CD4-positive, alpha-beta T cell treated with Interleukin-1 beta for 1 hour (primary cell): ENCODE measurements around the gene PPTC7.
"Not testable (repeated sequence)": the region's sequence is repeated elsewhere in the genome, so short reads cannot be mapped to it uniquely, and the experiment has no call there.

Experiments used
- DNase-seq, 2 donors: peaks; one replicate each; pipeline ENCODE4 v3.0.0-alpha.2; 2020 to 2022

PPTC7 gene

GRCh38 chr12:110532644-110533043, 50.5 kb downstream of the PPTC7 start:
- DNase-seq = no peak

GRCh38 chr12:110531741-110532333, 51.3 kb downstream of the PPTC7 start:
- DNase-seq = no peak

- no peak for DNase-seq
Measured at GRCh38 chr12:110530511-110530910, 52.6 kb downstream of the PPTC7 start.

GRCh38 chr12:110528277-110528839, 54.8 kb downstream of the PPTC7 start:
- DNase-seq = no peak

- not testable (repeated sequence) for DNase-seq
Measured at GRCh38 chr12:110520876-110521712, 62.0 kb downstream of the PPTC7 start.

- DNase-seq = not testable (repeated sequence)
Measured at GRCh38 chr12:110518014-110518413, 65.1 kb downstream of the PPTC7 start.

GRCh38 chr12:110516995-110517394, 66.1 kb downstream of the PPTC7 start:
- no peak for DNase-seq

- DNase-seq = no peak
Measured at GRCh38 chr12:110514363-110514762, 68.8 kb downstream of the PPTC7 start.

GRCh38 chr12:110513842-110514241, 69.3 kb downstream of the PPTC7 start:
- DNase-seq = no peak

- DNase-seq = no peak
Measured at GRCh38 chr12:110508071-110508586, 75.0 kb downstream of the PPTC7 start.

GRCh38 chr12:110505332-110505731, 77.8 kb downstream of the PPTC7 start:
- DNase-seq = no peak

GRCh38 chr12:110503432-110503831, 79.7 kb downstream of the PPTC7 start:
- no peak for DNase-seq

GRCh38 chr12:110501752-110502738, 81.1 kb downstream of the PPTC7 start, which contains the start of the genes RAD9B and VPS29:
Gene RAD9B, plus strand, starts transcription at chr12:110502331. Its CDS starts 7 bp downstream, at chr12:110502338.
Gene VPS29, minus strand, starts transcription at chr12:110502111. Its CDS starts 60 bp downstream, at chr12:110502051.
- peak; percentile 99 for DNase-seq

- DNase-seq = no peak
Measured at GRCh38 chr12:110501399-110501751, 81.7 kb downstream of the PPTC7 start.

- DNase-seq = no peak
Measured at GRCh38 chr12:110498984-110499706, 84.0 kb downstream of the PPTC7 start.
